ENCODE measurements around the gene NFKBIA. TPM values are rescaled to one million over a fixed set of nuclear protein-coding genes. Genes with fewer than 3 reads are reported as not detected.

NFKBIA gene
- total and polyA plus RNA-seq, 2 of the 8 experiments (the other 6 are each of a cell fraction or from before 2014, with no cell fraction given) = 25.9 to 49.7 TPM

DNA sequence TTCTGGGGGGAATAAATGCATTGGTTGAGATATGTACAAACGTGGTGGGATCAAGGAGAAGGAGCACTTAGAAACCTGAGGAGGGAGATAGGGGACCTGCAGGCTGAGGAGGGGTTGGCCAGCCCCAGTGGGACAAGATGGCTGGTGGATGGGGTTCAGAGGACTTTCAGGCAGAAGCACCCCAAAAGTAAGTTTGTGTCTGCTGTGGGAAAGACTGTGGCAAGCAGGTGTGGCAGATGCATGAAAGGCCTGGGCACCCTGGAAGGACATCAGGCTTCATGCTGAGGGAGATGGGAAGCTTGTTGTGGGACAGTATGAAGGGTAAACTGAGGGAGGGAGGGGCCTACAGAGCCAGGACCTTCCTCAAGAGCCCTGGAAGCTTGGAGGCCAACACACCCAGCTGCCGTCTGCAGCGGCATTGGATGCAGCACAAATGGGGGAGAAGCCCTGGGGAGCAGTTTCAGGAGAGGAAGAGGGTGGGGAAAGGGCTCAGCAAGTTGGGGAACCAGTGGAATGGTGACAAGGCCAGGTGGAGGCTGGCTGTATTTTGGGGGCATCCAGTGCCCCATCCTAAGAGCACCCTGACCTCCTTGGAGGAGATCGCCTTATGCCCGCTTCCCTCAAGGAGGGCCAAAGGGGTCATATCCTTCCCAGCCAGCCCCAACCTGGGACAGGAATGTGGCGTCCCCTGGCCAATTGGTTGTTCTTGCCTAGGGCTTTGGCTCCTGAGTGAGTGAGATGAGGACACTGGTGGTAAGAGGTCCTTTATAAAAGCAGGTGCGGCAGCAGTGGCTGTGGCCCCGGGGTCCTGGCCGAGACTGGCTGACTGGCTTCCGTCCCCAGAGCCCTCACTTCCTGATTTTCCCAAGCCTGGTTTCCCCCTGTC, 20.7 kb downstream of the NFKBIA start:
- no peak overlapping the region for H2BK12ac ChIP-seq (ENCODE audit: low read depth, low read length)
- FAIRE-seq (no peak), DNase-seq (ENCODE audit: low read depth in 1 of 2, low spot score in 2 of 2) (no peak)
- TF ChIP-seq SIN3A (conservative IDR thresholded peaks at IDR 0.05 in 1 of 2, IDR thresholded peaks at IDR 0.05 in 1 of 2; ENCODE audit: low read depth in 1 of 2, low read length in 2 of 2) (no peak), RBBP5 (IDR thresholded peaks at IDR 0.05; ENCODE audit: borderline replicate concordance, low read depth, low read length) (no peak), POLR2AphosphoS5 (IDR thresholded peaks at IDR 0.05; ENCODE audit: low read depth, low read length) (no peak), CREB1 (IDR thresholded peaks at IDR 0.05) (no peak)
- TF ChIP-seq, protein P1, sequence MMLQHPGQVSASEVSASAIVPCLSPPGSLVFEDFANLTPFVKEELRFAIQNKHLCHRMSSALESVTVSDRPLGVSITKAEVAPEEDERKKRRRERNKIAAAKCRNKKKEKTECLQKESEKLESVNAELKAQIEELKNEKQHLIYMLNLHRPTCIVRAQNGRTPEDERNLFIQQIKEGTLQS (IDR thresholded peaks at IDR 0.05; ENCODE audit: insufficient read depth, low read depth, low read length) = no peak
- WGBS, 2 experiments (ENCODE audit: extremely low coverage in 1 of 2, insufficient coverage in 1 of 2, insufficient read length in 1 of 2, insufficient replicate concordance in 2 of 2, low coverage in 1 of 2, low lambda C conversion rate in 2 of 2, missing lambda C conversion rate in 1 of 2) = 81% methylated on average over 10 of the region's 10 CpGs; no CpG with 5 or more reads in 1 of the 2 experiments
- no peaks in the 10 kb centered on the region for H3K27me3 ChIP-seq (replicated peaks in 1 of 4; ENCODE audit: control insufficient read depth in 3 of 4, extremely low read depth in 1 of 4, insufficient read depth in 3 of 4, low read length in 3 of 4)
- no peak overlapping the region for H2AK5ac ChIP-seq (ENCODE audit: low read depth, low read length)
- no peak overlapping the region for H3K4me3 ChIP-seq (ENCODE audit: extremely low read depth in 1 of 4, insufficient read depth in 2 of 4, low read depth in 3 of 4, low read length in 4 of 4)
- no peak overlapping the region for H3K14ac ChIP-seq (ENCODE audit: insufficient read length)
- no peak overlapping the region for H3K18ac ChIP-seq (ENCODE audit: extremely low read depth, low read length)
- no peak overlapping the region for H2BK15ac ChIP-seq (ENCODE audit: low read length)
- H3K27ac ChIP-seq (ENCODE audit: low read depth, low read length) = no peak overlapping the region
- no peak overlapping the region for H2AFZ ChIP-seq (ENCODE audit: low read length)
- no peaks in the 10 kb centered on the region for H3K36me3 ChIP-seq (ENCODE audit: control insufficient read depth in 2 of 4, insufficient read depth in 4 of 4, low read length in 3 of 4)
- H3K4me2 ChIP-seq (ENCODE audit: insufficient read depth in 1 of 2, low read depth in 2 of 2, low read length in 2 of 2) = no peak overlapping the region
- H3K56ac ChIP-seq (replicated peaks; ENCODE audit: insufficient read length, low read depth, low read length) = no peak overlapping the region
- H3K9ac ChIP-seq (replicated peaks in 1 of 4; ENCODE audit: extremely low read depth in 1 of 4, low read depth in 3 of 4, low read length in 3 of 4) = no peak overlapping the region
- H3K23ac ChIP-seq (ENCODE audit: insufficient read length) = no peak overlapping the region
- no peak overlapping the region for H3K4ac ChIP-seq (replicated peaks; ENCODE audit: insufficient read length, low read depth, low read length)
- no peak overlapping the region for H4K91ac ChIP-seq (replicated peaks; ENCODE audit: insufficient read length, low read length)
- ChIA-PET CTCF (ENCODE audit: partially characterized antibody) (interaction anchor here (1.2 to 1.6 kb wide), 2 partner anchors 9 to 154 kb away, joined by 3 to 5 read pairs; no protein-coding TSS in a partner anchor), POLR2A (ENCODE audit: partially characterized antibody) (interaction anchor here (2.1 kb wide), 1 partner anchor 16 kb away, joined by 5 read pairs; no protein-coding TSS in a partner anchor)
- no peaks in the 10 kb centered on the region for H4K20me1 ChIP-seq (replicated peaks in 1 of 2; ENCODE audit: control insufficient read depth in 1 of 2, insufficient read depth in 2 of 2, low read length in 2 of 2)
- no peak overlapping the region for H4K5ac ChIP-seq (ENCODE audit: insufficient read length, low read depth, low read length)
- H3K23me2 ChIP-seq (ENCODE audit: low read depth, low read length) = no peaks in the 10 kb centered on the region
- H2BK5ac ChIP-seq (ENCODE audit: low read depth, low read length) = no peak overlapping the region
- no peaks in the 10 kb centered on the region for H3K9me3 ChIP-seq (ENCODE audit: insufficient read depth in 2 of 2, low read depth in 1 of 2, low read length in 1 of 2)
- no peak overlapping the region for H2BK20ac ChIP-seq (ENCODE audit: low read length)
- no peaks in the 10 kb centered on the region for H3K79me2 ChIP-seq (ENCODE audit: control insufficient read depth in 1 of 2, insufficient read depth in 2 of 2, low read length in 2 of 2)
- no peak overlapping the region for H4K8ac ChIP-seq (ENCODE audit: extremely low read depth, insufficient read depth, low read length)
- H2BK120ac ChIP-seq (replicated peaks; ENCODE audit: low read depth, low read length) = no peak overlapping the region
- H3K4me1 ChIP-seq (replicated peaks in 1 of 4; ENCODE audit: control insufficient read depth in 3 of 4, insufficient read depth in 4 of 4, low read length in 3 of 4) = peaks cover 0 to 7% (median 0%) of the 10 kb centered on the region in 4 experiments; a peak in 3 of 7 replicates
- no peaks in the 10 kb centered on the region for H3K79me1 ChIP-seq (ENCODE audit: low read depth, low read length)

All from H1 (cell line).